Neural cell (in vitro differentiated cells): Measurements from ENCODE around the gene SRF. TPM values are rescaled to one million over a fixed set of nuclear protein-coding genes. Genes with fewer than 3 reads are reported as not detected.

ENCODE experiments used
- H2AFZ ChIP-seq: fragments of 200-600, 300-800 bp; sonication (generic), shearing (Covaris generic); 2 replicates; pipeline ENCODE4 v1.6.0; 2014; ENCODE audit warnings: low read depth, mild to moderate bottlenecking, antibody characterized with exemption, low read length, moderate library complexity
- H3F3A ChIP-seq: fragments of 200-600 bp; shearing (Covaris generic); 2 replicates; pipeline ENCODE4 v1.6.1; 2016; ENCODE audit warnings: mild to moderate bottlenecking, moderate library complexity, mixed read lengths, antibody characterized with exemption, low read length; ENCODE audit not compliant: insufficient read depth, poor library complexity, severe bottlenecking
- H3K27ac ChIP-seq: fragments of 200-600, 300-800 bp; sonication (generic), shearing (Covaris generic); 2 replicates; pipeline ENCODE4 v1.5.1; 2014; ENCODE audit warnings: mild to moderate bottlenecking, low read length, moderate library complexity
- H3K27me3 ChIP-seq: fragments of 300-800, 200-600 bp; sonication (generic), shearing (Covaris generic); 2 replicates; pipeline ENCODE4 v1.6.0; 2014; ENCODE audit warnings: mild to moderate bottlenecking, low read depth, low read length, moderate library complexity; ENCODE audit not compliant: insufficient read depth
- H3K36me3 ChIP-seq: fragments of 300-800, 200-600 bp; sonication (generic), shearing (Covaris generic); 2 replicates; pipeline ENCODE4 v1.5.1; 2014; ENCODE audit warnings: mild to moderate bottlenecking, antibody characterized with exemption, low read length, moderate library complexity; ENCODE audit not compliant: insufficient read depth
- H3K4me2 ChIP-seq: fragments of 300-800, 200-600 bp; sonication (generic), shearing (Covaris generic); 2 replicates; pipeline ENCODE4 v1.6.0; 2014; ENCODE audit warnings: mild to moderate bottlenecking, low read length
- H3K4me3 ChIP-seq: fragments of 300-800, 200-600 bp; sonication (generic), shearing (Covaris generic); 2 replicates; pipeline ENCODE4 v1.5.1; 2014; ENCODE audit warnings: mild to moderate bottlenecking, low read length, moderate library complexity
- H3K79me2 ChIP-seq: fragments of 200-600 bp; shearing (Covaris generic); replicated peaks from 2 replicates; pipeline ENCODE4 v1.6.0; 2014; ENCODE audit warnings: mild to moderate bottlenecking, low read length, moderate library complexity; ENCODE audit not compliant: insufficient read depth
- H3K9ac ChIP-seq: fragments of 300-800, 200-600 bp; sonication (generic), shearing (Covaris generic); 2 replicates; pipeline ENCODE4 v1.6.1; 2016; ENCODE audit warnings: mild to moderate bottlenecking, low read length, mixed read lengths
- H3K9me2 ChIP-seq: fragments of 200-600 bp; shearing (Covaris generic); 2 replicates; pipeline ENCODE4 v1.6.1; 2016; ENCODE audit warnings: mild to moderate bottlenecking, low read length, mixed read lengths; ENCODE audit not compliant: insufficient read depth
- H3K9me3 ChIP-seq: fragments of 200-600, 300-800 bp; sonication (generic), shearing (Covaris generic); 2 replicates; pipeline ENCODE4 v1.6.1; 2016; ENCODE audit warnings: mild to moderate bottlenecking, mixed run types, low read length, moderate library complexity, mixed read lengths
- H4K20me1 ChIP-seq: fragments of 200-600 bp; shearing (Covaris generic); 2 replicates; pipeline ENCODE4 v1.6.1; 2016; ENCODE audit warnings: mild to moderate bottlenecking, mixed run types; ENCODE audit not compliant: insufficient read depth
- CTCF ChIP-seq: fragments of 450-650 bp; IDR thresholded peaks from 2 replicates; pipeline ENCODE4 v1.5.1; 2014; ENCODE audit warnings: antibody characterized with exemption, mild to moderate bottlenecking, moderate library complexity; ENCODE audit not compliant: poor library complexity, severe bottlenecking
- EP300 ChIP-seq: fragments of 450-650 bp; conservative IDR thresholded peaks from 2 replicates; pipeline ENCODE4 v1.6.1; 2014; ENCODE audit warnings: antibody characterized with exemption, mild to moderate bottlenecking, moderate library complexity; ENCODE audit not compliant: poor library complexity, severe bottlenecking
- EZH2 ChIP-seq: fragments of 200-600, 300-800 bp; shearing (Covaris generic), sonication (generic); IDR thresholded peaks from 2 replicates; pipeline ENCODE4 v1.6.1; 2014; ENCODE audit warnings: antibody characterized with exemption, low read length, borderline replicate concordance, mild to moderate bottlenecking; ENCODE audit not compliant: insufficient read depth, poor library complexity, severe bottlenecking
- MXI1 ChIP-seq: fragments of 450-650 bp; conservative IDR thresholded peaks from 2 replicates; pipeline ENCODE4 v1.6.1; 2014; ENCODE audit warnings: antibody characterized with exemption, mild to moderate bottlenecking; ENCODE audit not compliant: poor library complexity, severe bottlenecking
- POLR2AphosphoS5 ChIP-seq: IDR thresholded peaks from 2 replicates; pipeline ENCODE4 v1.6.1; 2012
- RAD21 ChIP-seq: fragments of 450-650 bp; conservative IDR thresholded peaks from 2 replicates; pipeline ENCODE4 v1.6.1; 2014; ENCODE audit warnings: antibody characterized with exemption, mild to moderate bottlenecking, moderate library complexity
- REST ChIP-seq: IDR thresholded peaks from 2 replicates; pipeline ENCODE4 v1.6.1; 2012; ENCODE audit warnings: borderline replicate concordance
- SMC3 ChIP-seq: fragments of 450-650 bp; conservative IDR thresholded peaks from 2 replicates; pipeline ENCODE4 v1.6.1; 2014; ENCODE audit warnings: antibody characterized with exemption, mild to moderate bottlenecking, moderate library complexity; ENCODE audit not compliant: poor library complexity
- TAF1 ChIP-seq: IDR thresholded peaks from 2 replicates; pipeline ENCODE4 v1.6.1; 2012; ENCODE audit warnings: low read depth
- polyA plus RNA-seq: library from polyadenylated mRNA; depleted of rRNA; stranded (reverse); fragments of >200 nt; gene quantifications from 2 replicates; pipeline ENCODE4 v1.2.3, GENCODE V29; 2014

The SRF gene
- polyA plus RNA-seq, 1 donor from 2014 or later: 24.8 TPM

GRCh38 chr6:43203718-43204095 lies 32.6 kb downstream of the SRF start:
- no peak overlapping the region for H3K4me2 ChIP-seq
- H3K36me3 ChIP-seq: no peaks in the 10 kb centered on the region
- no peaks in the 10 kb centered on the region for H3F3A ChIP-seq
- H3K9me3 ChIP-seq: no peaks in the 10 kb centered on the region
- no peaks in the 10 kb centered on the region for H3K9me2 ChIP-seq
- no peaks in the 10 kb centered on the region for H4K20me1 ChIP-seq
- H3K27ac ChIP-seq: no peak overlapping the region
- H3K9ac ChIP-seq: no peak overlapping the region
- no peak for TF ChIP-seq MXI1
- no peak for TF ChIP-seq CTCF
- TF ChIP-seq TAF1: no peak
- no peak for TF ChIP-seq EZH2
- TF ChIP-seq EP300: no peak
- no peak for TF ChIP-seq SMC3
- TF ChIP-seq REST: no peak
- TF ChIP-seq RAD21: no peak
- TF ChIP-seq POLR2AphosphoS5: no peak
- no peak overlapping the region for H3K4me3 ChIP-seq
- H3K27me3 ChIP-seq: no peaks in the 10 kb centered on the region
- H2AFZ ChIP-seq: no peak overlapping the region
- H3K79me2 ChIP-seq: no peaks in the 10 kb centered on the region

- H3K27ac ChIP-seq: no peak overlapping the region
- H3K9me3 ChIP-seq: no peaks in the 10 kb centered on the region
- H3F3A ChIP-seq: no peaks in the 10 kb centered on the region
- H3K36me3 ChIP-seq: no peaks in the 10 kb centered on the region
- no peaks in the 10 kb centered on the region for H3K9me2 ChIP-seq
- H3K4me3 ChIP-seq: no peak overlapping the region
- TF ChIP-seq EZH2: no peak
- TF ChIP-seq REST: no peak
- no peak for TF ChIP-seq POLR2AphosphoS5
- TF ChIP-seq EP300: no peak
- no peak for TF ChIP-seq SMC3
- no peak for TF ChIP-seq TAF1
- TF ChIP-seq RAD21: no peak
- TF ChIP-seq CTCF: no peak
- TF ChIP-seq MXI1: no peak
- no peaks in the 10 kb centered on the region for H3K27me3 ChIP-seq
- H4K20me1 ChIP-seq: no peaks in the 10 kb centered on the region
- H3K4me2 ChIP-seq: no peak overlapping the region
- no peak overlapping the region for H2AFZ ChIP-seq
- no peaks in the 10 kb centered on the region for H3K79me2 ChIP-seq
- H3K9ac ChIP-seq: no peak overlapping the region
Observed at GRCh38 chr6:43204271-43205105, 33.4 kb downstream of the SRF start.
